Superior temporal gyrus (tissue), 1 donor: Measurements from ENCODE around the gene BSDC1.

Experiments used
- DNase-seq: peaks from one replicate; pipeline ENCODE4 v3.0.0-alpha.2; 2016; ENCODE audit errors: extremely low spot score

BSDC1 gene

DNA sequence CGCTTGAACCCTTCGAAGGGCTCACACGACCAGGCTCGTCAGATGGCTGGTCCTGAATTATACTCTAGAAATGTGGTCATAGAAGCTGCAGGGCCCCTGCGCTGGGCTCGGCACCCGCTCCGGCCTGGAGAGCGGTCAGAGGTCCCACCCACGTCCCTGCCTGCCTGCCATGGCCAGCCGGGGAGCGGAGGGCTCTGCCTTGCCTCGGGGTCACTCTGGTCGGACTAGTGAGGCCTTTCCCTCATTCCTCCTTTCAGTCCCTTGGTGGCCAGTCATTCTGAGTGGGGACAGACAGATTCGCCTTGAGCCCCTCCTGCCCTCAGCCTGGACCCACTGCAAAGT lies 57.7 kb downstream of the BSDC1 start:
- peak; percentile 32 for DNase-seq

- DNase-seq = peak; percentile 88
These were observed 58.3 kb downstream of the BSDC1 start, which contains the start of gene MARCKSL1 for GRCh38 chr1:32335790-32336590. TSS of gene MARCKSL1 (minus strand) at chr1:32336233. CDS start at chr1:32336033, 200 bp downstream.

DNA sequence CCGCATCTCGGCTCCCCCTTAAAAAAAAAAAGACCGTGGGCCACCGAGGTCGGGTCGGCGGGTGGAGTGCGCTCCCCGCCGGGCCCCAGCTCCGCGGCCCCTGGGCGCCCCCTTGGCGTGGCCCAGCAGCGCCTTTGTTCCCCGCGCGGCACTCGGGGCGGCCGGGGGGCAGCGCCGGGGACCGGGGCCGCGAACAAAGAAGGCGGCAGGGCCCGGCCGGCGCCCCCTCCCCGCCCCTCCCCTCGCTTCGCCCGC lies 58.8 kb downstream of the BSDC1 start:
- no peak for DNase-seq

DNA sequence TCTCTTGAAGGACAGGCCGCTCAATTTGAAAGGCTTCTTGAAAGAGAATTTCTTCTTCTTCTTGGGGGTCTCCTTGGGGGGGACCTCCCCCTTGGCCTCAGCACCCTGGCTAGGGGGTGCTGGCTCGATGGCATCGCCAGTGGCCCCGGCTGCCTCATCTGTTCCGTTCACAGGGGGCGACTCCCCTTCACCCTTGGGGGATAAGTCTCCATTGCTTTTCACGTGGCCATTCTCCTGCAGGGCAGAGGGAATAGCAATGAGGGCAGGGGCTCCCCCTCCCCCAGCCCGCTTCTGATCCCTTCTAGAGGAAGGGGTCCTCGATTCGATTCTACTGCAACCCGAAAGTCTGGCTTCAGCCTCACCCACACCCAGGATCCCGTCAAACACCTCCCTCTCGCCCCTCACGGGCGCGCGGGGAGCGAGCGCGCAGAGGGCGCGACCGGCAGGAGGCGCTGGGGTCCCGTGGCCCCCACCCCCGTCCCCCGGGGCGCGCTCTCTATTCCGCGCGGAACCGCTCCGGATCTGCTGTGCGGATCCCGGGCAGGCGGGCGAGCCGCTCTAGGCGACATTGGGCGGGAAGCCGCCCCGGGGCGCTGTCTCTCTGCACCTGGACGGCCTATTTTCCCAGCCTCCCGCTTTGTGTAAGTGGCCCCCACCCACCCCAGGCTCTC lies 59.2 kb downstream of the BSDC1 start:
- peak; percentile 47 for DNase-seq

- DNase-seq = peak; percentile 13
These were observed 59.9 kb downstream of the BSDC1 start for GRCh38 chr1:32334274-32334861.

- peak; percentile 13 for DNase-seq
These were observed 60.8 kb downstream of the BSDC1 start for GRCh38 chr1:32333251-32333963.

DNA sequence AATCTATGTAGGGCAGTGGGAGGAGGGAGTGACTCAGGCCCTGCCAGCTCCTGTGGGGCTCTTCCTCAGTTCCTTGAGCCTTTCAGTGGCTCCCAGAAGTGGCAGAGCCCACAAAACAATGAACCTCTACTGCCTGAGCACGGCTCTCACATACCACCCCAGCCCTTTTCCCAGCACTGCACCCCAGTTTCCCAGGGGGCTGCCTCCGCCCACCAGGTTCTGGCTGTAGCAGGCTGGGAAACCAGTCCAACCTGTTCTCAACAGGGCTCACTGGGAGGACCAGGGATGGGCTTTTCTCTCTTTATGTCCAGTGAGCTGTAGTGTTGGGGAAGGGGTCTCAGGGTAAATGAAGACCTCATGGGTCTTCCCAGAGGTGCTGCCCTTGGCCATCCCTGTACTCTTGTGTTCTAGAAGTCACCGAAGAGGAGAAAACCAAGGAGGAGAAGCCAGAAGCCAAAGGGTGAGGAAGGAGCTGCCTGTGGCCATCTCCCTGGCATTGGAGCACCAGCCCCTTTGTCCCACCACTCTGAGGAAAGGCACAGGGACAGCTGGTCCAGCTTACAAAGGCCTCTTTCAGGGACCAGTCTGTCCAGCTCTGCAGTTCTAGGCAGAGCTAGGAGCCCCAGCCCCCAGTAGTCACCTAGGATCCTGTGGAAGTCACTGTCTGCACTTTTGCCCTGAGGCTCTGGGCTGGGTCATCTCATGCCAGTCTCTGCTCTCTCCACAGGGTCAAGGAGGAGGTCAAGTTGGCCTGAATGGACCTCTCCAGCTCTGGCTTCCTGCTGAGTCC lies 61.8 kb downstream of the BSDC1 start:
- peak; percentile 63 for DNase-seq

GRCh38 chr1:32331549-32331948 lies 62.7 kb downstream of the BSDC1 start:
- no peak for DNase-seq

- no peak for DNase-seq
These were observed 63.6 kb downstream of the BSDC1 start for GRCh38 chr1:32330558-32331151.

GRCh38 chr1:32329931-32330466 lies 64.2 kb downstream of the BSDC1 start:
- no peak for DNase-seq

GRCh38 chr1:32327204-32327603 lies 67.0 kb downstream of the BSDC1 start:
- no peak for DNase-seq

- no peak for DNase-seq
These were observed 72.4 kb downstream of the BSDC1 start for GRCh38 chr1:32321712-32322291.

- DNase-seq = no peak
These were observed 75.9 kb downstream of the BSDC1 start for GRCh38 chr1:32318127-32318869.

DNA sequence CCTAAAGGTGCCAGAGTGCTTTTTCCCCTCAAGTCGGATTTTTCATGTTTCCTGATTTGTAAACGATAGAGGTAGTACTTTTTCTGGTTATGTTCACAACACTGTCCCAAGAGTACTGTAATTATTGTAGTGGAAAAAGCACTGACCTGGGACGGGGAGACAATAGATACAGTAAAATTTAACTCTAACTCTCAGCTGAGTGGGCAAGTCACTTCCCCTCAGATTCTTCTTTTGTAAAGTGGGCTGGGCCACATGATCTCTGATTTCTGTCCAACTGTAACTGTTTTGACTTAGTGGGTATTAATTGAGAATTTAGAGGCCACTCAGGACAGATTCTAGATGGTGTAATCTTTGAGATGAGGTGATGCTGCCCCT lies 77.4 kb downstream of the BSDC1 start:
- no peak for DNase-seq
